ENCODE measurements around the gene RNASEL. TPM values are rescaled to one million over a fixed set of nuclear protein-coding genes. Genes with fewer than 3 reads are reported as not detected.

Gene RNASEL
- total RNA-seq, 2 donors from 2014 or later = 5.1 to 9.2 TPM

Other genes starting within 250 kb of the RNASEL start
- 100 to 1,000 TPM; 482 to 580 TPM for gene GLUL, start 197.5 kb downstream of the RNASEL start, total RNA-seq
- not detected for gene TEDDM1, start 188.6 kb downstream of the RNASEL start, total RNA-seq
- not detected for gene RGSL1, start 139.1 kb downstream of the RNASEL start, total RNA-seq
- 1 to 10 TPM; 3.1 to 6.9 TPM for gene RGS16, start 15.1 kb upstream of the RNASEL start, total RNA-seq
- under 1 TPM in 1 of 2 donors, not detected in 1; 0.10 TPM for gene RGS8, start 95.3 kb upstream of the RNASEL start, total RNA-seq
- 10 to 100 TPM; 11.9 to 25.2 TPM for gene NPL, start 200.5 kb upstream of the RNASEL start, total RNA-seq

All from posterior vena cava (tissue), 2 donors.